ENCODE measurements around the gene MYO5B.

DNA sequence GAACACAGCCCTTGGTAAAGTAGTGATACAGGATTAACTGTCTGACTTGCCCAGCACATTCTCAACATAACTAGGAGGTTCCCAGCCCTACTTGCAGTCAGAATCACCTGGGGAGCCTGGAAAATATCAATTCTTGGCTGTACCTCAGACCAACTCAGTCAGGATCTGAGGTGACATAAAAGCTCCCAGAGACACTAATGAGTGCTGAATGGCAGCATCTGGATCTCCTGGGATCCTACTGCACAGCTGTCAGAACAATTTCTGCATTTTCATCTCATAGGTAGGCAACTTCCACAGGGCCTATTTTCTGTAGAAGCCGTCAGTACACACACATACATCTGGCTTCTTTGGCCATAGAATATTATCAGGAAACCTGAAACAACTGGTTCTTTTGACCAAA, 138.8 kb downstream of the MYO5B start:
- TF ChIP-seq CTCF (IDR thresholded peaks at IDR 0.05) (no peak), EZH2 (IDR thresholded peaks at IDR 0.05) (no peak), EZH2phosphoT487 (IDR thresholded peaks at IDR 0.05) (no peak)
